ENCODE data around the gene TMEM141. TPM values are rescaled to one million over a fixed set of nuclear protein-coding genes. Genes with fewer than 3 reads are reported as not detected.

TMEM141 gene
- total and polyA plus RNA-seq, 10 of the 15 experiments (the other 5 are each of a cell fraction or from before 2014, with no cell fraction given): 7.8 to 48.6 (median 34.4) TPM

DNA sequence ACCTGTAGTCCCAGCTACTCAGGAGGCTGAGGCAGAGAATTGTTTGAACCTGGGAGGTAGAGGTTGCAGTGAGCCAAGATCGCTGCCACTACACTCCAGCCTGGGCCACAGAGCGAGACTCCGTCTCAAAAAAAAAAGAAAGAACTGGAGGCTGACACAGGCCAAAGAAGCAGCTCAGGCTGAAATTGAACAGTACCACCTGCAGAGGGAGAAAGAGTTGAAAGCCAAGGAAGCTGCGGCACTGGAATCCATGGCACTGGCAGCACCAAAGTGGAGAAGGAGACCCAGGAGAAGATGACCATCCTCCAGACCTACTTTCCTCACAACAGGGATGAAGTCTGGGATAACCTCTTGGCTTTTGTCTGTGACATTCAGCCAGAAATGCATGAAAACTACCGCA is 11.3 kb upstream of the TMEM141 start:
- ChIA-PET POLR2A (interaction anchor here (0.5 kb wide), 1 partner anchor 222 kb away, joined by 3 read pairs; no protein-coding TSS in a partner anchor), CTCF (interaction anchor here (0.7 to 13.1 kb wide), 3 partner anchors 10 to 249 kb away, joined by 3 to 163 read pairs (median 4); no protein-coding TSS in a partner anchor), SMC1A (ENCODE audit: uncharacterized antibody, unreplicated experiment) (no interaction called here), RAD21 (ENCODE audit: unreplicated experiment) (no interaction called here)
- Histone ChIP-seq H3K27me3 (replicated peaks in 1 of 2; ENCODE audit: control insufficient read depth in 2 of 2, insufficient read depth in 2 of 2, low read length in 1 of 2) (peaks cover 0 to 1% of the 10 kb centered on the region in 2 experiments; a peak in 1 of 4 replicates), H3K4me3 (no peak overlapping the region), H3K79me2 (ENCODE audit: control insufficient read depth, insufficient read depth, low read length) (no peaks in the 10 kb centered on the region), H4K20me1 (ENCODE audit: control insufficient read depth, insufficient read depth) (no peaks in the 10 kb centered on the region), H3K36me3 (ENCODE audit: control insufficient read depth in 2 of 2, insufficient read depth in 2 of 2, low read length in 1 of 2) (no peaks in the 10 kb centered on the region), H3K4me2 (ENCODE audit: control insufficient read depth, insufficient read depth) (no peak overlapping the region), H2AFZ (ENCODE audit: control insufficient read depth, low read depth, low read length) (no peak overlapping the region), H3K9me3 (replicated peaks; ENCODE audit: control insufficient read depth, insufficient read depth, low read length) (no peaks in the 10 kb centered on the region; the same call in 2 of the 3 replicates), H3K4me1 (ENCODE audit: control insufficient read depth, insufficient read depth, low read length) (no peaks in the 10 kb centered on the region; the same call in 1 of the 2 replicates), H3K27ac (ENCODE audit: control insufficient read depth, insufficient read depth) (no peak overlapping the region), H3K9ac (ENCODE audit: control insufficient read depth, insufficient read depth, low read length) (no peak overlapping the region)
- no peak for ATAC-seq
- 55% methylated on average over 5 of the region's 5 CpGs for WGBS (ENCODE audit: insufficient coverage, insufficient replicate concordance, low lambda C conversion rate, missing lambda C conversion rate)
- intact Hi-C loops (cut with micrococcal nuclease; ENCODE audit: unreplicated experiment): no loop called here
- no peak for DNase-seq (ENCODE audit: low read depth, low spot score)
- TF ChIP-seq POLR2AphosphoS5 (IDR thresholded peaks at IDR 0.05; ENCODE audit: low read length) (no peak), RCOR1 (conservative IDR thresholded peaks at IDR 0.05; ENCODE audit: low read depth, low read length) (no peak), EGR1 (IDR thresholded peaks at IDR 0.05; ENCODE audit: borderline replicate concordance in 1 of 2, low read depth in 2 of 2, low read length in 2 of 2) (no peak), NR2C2 (IDR thresholded peaks at IDR 0.05; ENCODE audit: borderline replicate concordance, control insufficient read depth, insufficient read length, low read depth) (no peak), SUZ12 (IDR thresholded peaks at IDR 0.05; ENCODE audit: unreplicated experiment) (no peak), YY1 (IDR thresholded peaks at IDR 0.05; ENCODE audit: low read depth, low read length) (no peak), TAF1 (IDR thresholded peaks at IDR 0.05; ENCODE audit: borderline replicate concordance, low read depth, low read length) (no peak), SUPT20H (IDR thresholded peaks at IDR 0.05; ENCODE audit: borderline replicate concordance, control insufficient read depth, low read depth, low read length) (no peak), NR2F1 (conservative IDR thresholded peaks at IDR 0.05) (no peak), CREB1 (IDR thresholded peaks at IDR 0.05; ENCODE audit: low read depth) (no peak), HDAC6 (IDR thresholded peaks at IDR 0.05; ENCODE audit: unreplicated experiment) (no peak), CHD1 (IDR thresholded peaks at IDR 0.05; ENCODE audit: low read depth, low read length) (no peak), RBBP5 (conservative IDR thresholded peaks at IDR 0.05) (no peak)
- TF ChIP-seq, protein P1, sequence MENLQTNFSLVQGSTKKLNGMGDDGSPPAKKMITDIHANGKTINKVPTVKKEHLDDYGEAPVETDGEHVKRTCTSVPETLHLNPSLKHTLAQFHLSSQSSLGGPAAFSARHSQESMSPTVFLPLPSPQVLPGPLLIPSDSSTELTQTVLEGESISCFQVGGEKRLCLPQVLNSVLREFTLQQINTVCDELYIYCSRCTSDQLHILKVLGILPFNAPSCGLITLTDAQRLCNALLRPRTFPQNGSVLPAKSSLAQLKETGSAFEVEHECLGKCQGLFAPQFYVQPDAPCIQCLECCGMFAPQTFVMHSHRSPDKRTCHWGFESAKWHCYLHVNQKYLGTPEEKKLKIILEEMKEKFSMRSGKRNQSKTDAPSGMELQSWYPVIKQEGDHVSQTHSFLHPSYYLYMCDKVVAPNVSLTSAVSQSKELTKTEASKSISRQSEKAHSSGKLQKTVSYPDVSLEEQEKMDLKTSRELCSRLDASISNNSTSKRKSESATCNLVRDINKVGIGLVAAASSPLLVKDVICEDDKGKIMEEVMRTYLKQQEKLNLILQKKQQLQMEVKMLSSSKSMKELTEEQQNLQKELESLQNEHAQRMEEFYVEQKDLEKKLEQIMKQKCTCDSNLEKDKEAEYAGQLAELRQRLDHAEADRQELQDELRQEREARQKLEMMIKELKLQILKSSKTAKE (IDR thresholded peaks at IDR 0.05; ENCODE audit: low read depth, poor library complexity, severe bottlenecking): no peak
- BruUV-seq (replicated peaks): no TSS peak
- in situ Hi-C loops (cut with MboI): no loop called here
- FAIRE-seq: no peak
